ENCODE results near the gene FOXN3. TPM values are rescaled to one million over a fixed set of nuclear protein-coding genes. Genes with fewer than 3 reads are reported as not detected.

Gene FOXN3
- total RNA-seq, 2 donors from 2014 or later, result 61.2 to 84.1 TPM

- H3K36me3 ChIP-seq (ENCODE audit: control insufficient read depth, insufficient read depth, low read length), result no peaks in the 10 kb centered on the region
- no peak overlapping the region for H3K4me3 ChIP-seq (ENCODE audit: low read length)
- H3K9ac ChIP-seq (ENCODE audit: extremely low read depth, low read length, poor library complexity, severe bottlenecking), result no peak overlapping the region
- peaks cover 16% of the 10 kb centered on the region for H3K36me3 Mint-ChIP-seq (ENCODE audit: low read depth)
- no peak for DNase-seq
- no peaks in the 10 kb centered on the region for H3K4me1 ChIP-seq (ENCODE audit: control insufficient read depth, insufficient read depth, low read length)
- peaks cover 9% of the 10 kb centered on the region for H3K9me3 Mint-ChIP-seq
- H3K27me3 ChIP-seq (ENCODE audit: control insufficient read depth, insufficient read depth, low read length, poor library complexity, severe bottlenecking), result no peaks in the 10 kb centered on the region
- no peak for TF ChIP-seq CTCF (conservative IDR thresholded peaks at IDR 0.05)
- no peak overlapping the region for H3K4me3 Mint-ChIP-seq
- no peak overlapping the region for H3K27ac ChIP-seq (ENCODE audit: low read depth, low read length)
- H3K9me3 ChIP-seq (ENCODE audit: control insufficient read depth, low read length), result peaks cover 5% of the 10 kb centered on the region
- WGBS, 2 experiments (ENCODE audit: insufficient coverage in 1 of 2, insufficient read length in 1 of 2), result 93% methylated on average over 6 of the region's 6 CpGs; no CpG with 5 or more reads in 1 of the 2 experiments
- H3K27ac Mint-ChIP-seq, result no peak overlapping the region
- H3K27me3 Mint-ChIP-seq (ENCODE audit: insufficient read depth), result no peaks in the 10 kb centered on the region
- peaks cover 19% of the 10 kb centered on the region for H3K4me1 Mint-ChIP-seq
These were observed 178.0 kb downstream of the FOXN3 start for GRCh38 chr14:89239023-89239422.

GRCh38 chr14:89237921-89238529, 179.0 kb downstream of the FOXN3 start:
- H3K9ac ChIP-seq (ENCODE audit: extremely low read depth, low read length, poor library complexity, severe bottlenecking), result no peak overlapping the region
- peak; percentile 54 for DNase-seq
- peaks cover 9% of the 10 kb centered on the region for H3K9me3 Mint-ChIP-seq
- H3K27me3 ChIP-seq (ENCODE audit: control insufficient read depth, insufficient read depth, low read length, poor library complexity, severe bottlenecking), result no peaks in the 10 kb centered on the region
- H3K36me3 ChIP-seq (ENCODE audit: control insufficient read depth, insufficient read depth, low read length), result no peaks in the 10 kb centered on the region
- 81 to 84% methylated on average over 6 to 7 of the region's 7 CpGs for WGBS, 2 experiments (ENCODE audit: insufficient coverage in 1 of 2, insufficient read length in 1 of 2)
- H3K4me3 ChIP-seq (ENCODE audit: low read length), result no peak overlapping the region
- no peak overlapping the region for H3K27ac Mint-ChIP-seq
- no peak overlapping the region for H3K4me3 Mint-ChIP-seq
- peaks cover 16% of the 10 kb centered on the region for H3K36me3 Mint-ChIP-seq (ENCODE audit: low read depth)
- H3K4me1 Mint-ChIP-seq, result peaks cover 14% of the 10 kb centered on the region
- peaks cover 5% of the 10 kb centered on the region for H3K9me3 ChIP-seq (ENCODE audit: control insufficient read depth, low read length)
- no peak overlapping the region for H3K27ac ChIP-seq (ENCODE audit: low read depth, low read length)
- H3K27me3 Mint-ChIP-seq (ENCODE audit: insufficient read depth), result no peaks in the 10 kb centered on the region
- no peaks in the 10 kb centered on the region for H3K4me1 ChIP-seq (ENCODE audit: control insufficient read depth, insufficient read depth, low read length)
- TF ChIP-seq CTCF (conservative IDR thresholded peaks at IDR 0.05), result peak; percentile 69

- no peak overlapping the region for H3K27ac Mint-ChIP-seq
- Histone ChIP-seq H3K27me3 (ENCODE audit: control insufficient read depth, insufficient read depth, low read length, poor library complexity, severe bottlenecking) (no peaks in the 10 kb centered on the region), H3K36me3 (ENCODE audit: control insufficient read depth, insufficient read depth, low read length) (no peaks in the 10 kb centered on the region), H3K4me1 (ENCODE audit: control insufficient read depth, insufficient read depth, low read length) (no peaks in the 10 kb centered on the region), H3K9ac (ENCODE audit: extremely low read depth, low read length, poor library complexity, severe bottlenecking) (no peak overlapping the region), H3K9me3 (ENCODE audit: control insufficient read depth, low read length) (peaks cover 5% of the 10 kb centered on the region), H3K27ac (ENCODE audit: low read depth, low read length) (no peak overlapping the region), H3K4me3 (ENCODE audit: low read length) (no peak overlapping the region)
- H3K4me3 Mint-ChIP-seq, result no peak overlapping the region
- DNase-seq, result no peak
- peaks cover 14% of the 10 kb centered on the region for H3K4me1 Mint-ChIP-seq
- H3K27me3 Mint-ChIP-seq (ENCODE audit: insufficient read depth), result no peaks in the 10 kb centered on the region
- H3K36me3 Mint-ChIP-seq (ENCODE audit: low read depth), result peaks cover 16% of the 10 kb centered on the region
- no peak for TF ChIP-seq CTCF (conservative IDR thresholded peaks at IDR 0.05)
- peaks cover 9% of the 10 kb centered on the region for H3K9me3 Mint-ChIP-seq
These were observed 180.2 kb downstream of the FOXN3 start for GRCh38 chr14:89236851-89237250.
